ENCODE results near the gene TTC33. TPM values are rescaled to one million over a fixed set of nuclear protein-coding genes. Genes with fewer than 3 reads are reported as not detected.

TTC33 gene
- total RNA-seq, 1 donor from 2014 or later, result 14.3 TPM

- DNase-seq, result no peak
- no peaks in the 10 kb centered on the region for H3K27me3 ChIP-seq (ENCODE audit: low read depth)
- H3K36me3 ChIP-seq, result no peaks in the 10 kb centered on the region
- intact Hi-C loops (cut with micrococcal nuclease), result no loop called here
- H3K27ac ChIP-seq (replicated peaks), result no peak overlapping the region
- H3K9me3 ChIP-seq (replicated peaks), result no peaks in the 10 kb centered on the region
- TF ChIP-seq CTCF (IDR thresholded peaks at IDR 0.05; ENCODE audit: borderline replicate concordance), result no peak
- H3K4me3 ChIP-seq, result no peak overlapping the region
- no peaks in the 10 kb centered on the region for H3K4me1 ChIP-seq
Observed at GRCh38 chr5:40497573-40497972, 258.2 kb downstream of the TTC33 start.

- no peak overlapping the region for H3K27ac ChIP-seq (replicated peaks)
- H3K9me3 ChIP-seq (replicated peaks), result no peaks in the 10 kb centered on the region
- intact Hi-C loops (cut with micrococcal nuclease), result no loop called here
- no peaks in the 10 kb centered on the region for H3K36me3 ChIP-seq
- DNase-seq, result no peak
- no peak for TF ChIP-seq CTCF (IDR thresholded peaks at IDR 0.05; ENCODE audit: borderline replicate concordance)
- no peak overlapping the region for H3K4me3 ChIP-seq
- no peaks in the 10 kb centered on the region for H3K27me3 ChIP-seq (ENCODE audit: low read depth)
- no peaks in the 10 kb centered on the region for H3K4me1 ChIP-seq
Observed at GRCh38 chr5:40495237-40495635, 260.5 kb downstream of the TTC33 start.

DNA sequence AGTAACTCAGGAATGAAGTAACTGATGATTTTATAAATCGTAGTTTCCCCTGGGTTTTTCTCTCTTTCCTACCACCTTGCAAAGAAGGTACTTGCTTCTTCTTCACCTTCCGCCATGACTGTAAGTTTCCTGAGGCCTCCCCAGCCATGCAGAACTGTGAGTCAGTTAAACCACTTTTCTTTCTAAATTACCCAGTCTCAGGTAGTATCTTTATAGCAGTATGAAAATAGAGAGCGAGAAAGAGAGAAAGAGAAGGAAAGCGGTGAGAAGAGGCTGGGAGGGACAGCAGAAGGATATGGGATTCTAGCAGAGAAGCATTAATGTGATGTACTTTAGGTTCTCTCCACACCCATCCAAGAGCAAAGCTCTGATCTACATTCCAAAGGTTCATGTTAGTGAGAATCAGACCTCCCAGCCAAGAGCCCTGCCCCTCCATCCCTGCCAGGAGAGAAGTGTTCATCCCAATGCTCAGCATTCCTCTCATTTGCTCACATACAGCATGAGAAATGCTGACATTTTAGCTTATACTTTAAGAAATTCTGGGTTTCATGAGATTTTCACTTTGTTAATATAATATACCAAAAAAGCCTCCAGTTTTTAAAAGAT lies 261.0 kb downstream of the TTC33 start:
- Histone ChIP-seq H3K9me3 (replicated peaks) (no peaks in the 10 kb centered on the region), H3K27me3 (ENCODE audit: low read depth) (no peaks in the 10 kb centered on the region), H3K36me3 (no peaks in the 10 kb centered on the region), H3K4me3 (no peak overlapping the region), H3K27ac (replicated peaks) (no peak overlapping the region), H3K4me1 (no peaks in the 10 kb centered on the region)
- no peak for TF ChIP-seq CTCF (IDR thresholded peaks at IDR 0.05; ENCODE audit: borderline replicate concordance)
- no peak for DNase-seq
- intact Hi-C loops (cut with micrococcal nuclease), result no loop called here

DNA sequence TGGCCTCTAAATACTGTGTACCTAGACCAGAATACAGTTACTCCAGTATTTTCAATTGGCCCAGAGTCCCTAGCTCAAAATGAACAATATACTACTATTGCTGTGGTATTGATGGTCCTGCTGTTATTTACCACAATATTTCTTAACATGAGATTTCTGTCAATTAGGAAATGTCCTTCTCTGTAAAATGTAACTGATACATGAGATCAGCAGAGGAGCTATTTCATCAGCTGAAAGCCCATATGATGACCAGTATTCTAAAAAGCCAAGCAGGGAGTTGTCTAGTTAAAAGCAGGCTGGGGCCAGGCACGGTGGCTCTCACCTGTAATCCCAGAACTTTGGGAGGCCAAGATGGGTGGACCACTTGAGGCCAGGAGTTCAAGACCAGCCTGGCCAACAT lies 263.7 kb downstream of the TTC33 start:
- no peaks in the 10 kb centered on the region for H3K27me3 ChIP-seq (ENCODE audit: low read depth)
- intact Hi-C loops (cut with micrococcal nuclease), result no loop called here
- H3K9me3 ChIP-seq (replicated peaks), result no peaks in the 10 kb centered on the region
- H3K4me1 ChIP-seq, result no peaks in the 10 kb centered on the region
- H3K27ac ChIP-seq (replicated peaks), result no peak overlapping the region
- no peak for DNase-seq
- no peak overlapping the region for H3K4me3 ChIP-seq
- no peak for TF ChIP-seq CTCF (IDR thresholded peaks at IDR 0.05; ENCODE audit: borderline replicate concordance)
- no peaks in the 10 kb centered on the region for H3K36me3 ChIP-seq

DNA sequence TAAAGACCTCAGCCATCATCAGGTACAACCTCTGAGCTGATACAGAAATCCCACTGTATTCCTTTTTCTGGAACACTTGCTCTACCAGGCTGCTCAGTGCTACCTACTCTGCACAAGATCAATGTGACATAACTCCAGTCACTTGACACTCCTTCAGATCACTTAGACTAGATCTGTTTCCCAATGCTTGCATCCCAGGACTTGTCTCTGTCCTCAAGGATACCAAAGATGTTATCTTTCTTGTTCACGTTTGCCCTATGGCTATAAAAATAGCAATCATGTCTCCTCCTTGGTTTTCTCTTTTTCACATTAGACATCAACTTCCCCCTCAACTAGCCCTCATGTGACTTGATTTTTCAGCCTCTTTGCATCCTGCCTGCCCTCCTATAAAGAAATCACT lies 264.1 kb downstream of the TTC33 start:
- no peaks in the 10 kb centered on the region for H3K36me3 ChIP-seq
- no peak for DNase-seq
- no peak overlapping the region for H3K27ac ChIP-seq (replicated peaks)
- H3K4me1 ChIP-seq, result no peaks in the 10 kb centered on the region
- H3K4me3 ChIP-seq, result no peak overlapping the region
- H3K27me3 ChIP-seq (ENCODE audit: low read depth), result no peaks in the 10 kb centered on the region
- intact Hi-C loops (cut with micrococcal nuclease), result no loop called here
- no peak for TF ChIP-seq CTCF (IDR thresholded peaks at IDR 0.05; ENCODE audit: borderline replicate concordance)
- no peaks in the 10 kb centered on the region for H3K9me3 ChIP-seq (replicated peaks)
